Loucy (cell line): ENCODE data around the gene HEATR1.
A peak's percentile ranks its signal among the peaks of the same experiment; 100 is the strongest.

Experiments
- H2AFZ ChIP-seq: fragments of 200-600 bp; sonication (generic); 2 replicates; pipeline ENCODE4 v1.6.0; 2016; ENCODE audit warnings: antibody characterized with exemption, mild to moderate bottlenecking, low read length, moderate library complexity
- H3F3A ChIP-seq: fragments of 200-600 bp; 2 replicates; pipeline ENCODE4 v1.6.0; 2016; ENCODE audit warnings: antibody characterized with exemption, low read depth, mild to moderate bottlenecking
- H3K27me3 ChIP-seq: fragments of 200-600 bp; sonication (generic); 2 replicates; pipeline ENCODE4 v1.6.1; 2014; ENCODE audit warnings: low read length, mild to moderate bottlenecking; ENCODE audit not compliant: insufficient read depth, poor library complexity, severe bottlenecking
- H3K36me3 ChIP-seq: fragments of 200-600 bp; sonication (generic); 2 replicates; pipeline ENCODE4 v1.6.1; 2016; ENCODE audit warnings: low read length; ENCODE audit not compliant: insufficient read depth
- H3K4me1 ChIP-seq: fragments of 200-600 bp; sonication (generic); 2 replicates; pipeline ENCODE4 v1.5.1; 2014; ENCODE audit warnings: low read length, mild to moderate bottlenecking; ENCODE audit not compliant: insufficient read depth, poor library complexity, severe bottlenecking
- H3K4me2 ChIP-seq: fragments of 200-600 bp; sonication (generic); 2 replicates; pipeline ENCODE4 v1.6.0; 2014; ENCODE audit warnings: antibody characterized with exemption, low read length, low read depth, mild to moderate bottlenecking; ENCODE audit not compliant: poor library complexity, severe bottlenecking
- H3K4me3 ChIP-seq: fragments of 200-600 bp; sonication (generic); 2 replicates; pipeline ENCODE4 v1.5.1; 2014; ENCODE audit warnings: low read length, mild to moderate bottlenecking, mixed read lengths; ENCODE audit not compliant: poor library complexity, severe bottlenecking
- H3K79me2 ChIP-seq: fragments of 200-600 bp; sonication (generic); 2 replicates; pipeline ENCODE4 v1.6.1; 2014; ENCODE audit warnings: low read length; ENCODE audit not compliant: insufficient read depth
- H3K9ac ChIP-seq: fragments of 200-600 bp; sonication (generic); 2 replicates; pipeline ENCODE4 v1.6.0; 2014; ENCODE audit warnings: mild to moderate bottlenecking, low read depth, low read length, moderate library complexity; ENCODE audit not compliant: poor library complexity, severe bottlenecking
- H3K9me2 ChIP-seq: fragments of 200-600 bp; sonication (generic); replicated peaks from 2 replicates; pipeline ENCODE4 v1.6.1; 2016; ENCODE audit warnings: low read depth, low read length, mixed read lengths
- H3K9me3 ChIP-seq: fragments of 200-600 bp; sonication (generic); 2 replicates; pipeline ENCODE4 v1.6.1; 2014; ENCODE audit warnings: mild to moderate bottlenecking, antibody characterized with exemption, low read length, low read depth; ENCODE audit not compliant: insufficient read depth
- H4K20me1 ChIP-seq: fragments of 200-600 bp; sonication (generic); 2 replicates; pipeline ENCODE4 v1.6.0; 2014; ENCODE audit warnings: antibody characterized with exemption, low read length, mild to moderate bottlenecking; ENCODE audit not compliant: insufficient read depth, poor library complexity, severe bottlenecking
- EZH2phosphoT487 ChIP-seq: fragments of 200-600 bp; IDR thresholded peaks from 2 replicates; pipeline ENCODE4 v1.6.1; 2018; ENCODE audit warnings: antibody characterized with exemption, mild to moderate bottlenecking, moderate library complexity, borderline replicate concordance
- TF ChIP-seq, protein P1 (sequence below): fragments of 200-600 bp; sonication (generic); conservative IDR thresholded peaks from 2 replicates; pipeline ENCODE4 v1.5.1; 2014; ENCODE audit warnings: mild to moderate bottlenecking, antibody characterized with exemption, low read length

HEATR1 gene

DNA sequence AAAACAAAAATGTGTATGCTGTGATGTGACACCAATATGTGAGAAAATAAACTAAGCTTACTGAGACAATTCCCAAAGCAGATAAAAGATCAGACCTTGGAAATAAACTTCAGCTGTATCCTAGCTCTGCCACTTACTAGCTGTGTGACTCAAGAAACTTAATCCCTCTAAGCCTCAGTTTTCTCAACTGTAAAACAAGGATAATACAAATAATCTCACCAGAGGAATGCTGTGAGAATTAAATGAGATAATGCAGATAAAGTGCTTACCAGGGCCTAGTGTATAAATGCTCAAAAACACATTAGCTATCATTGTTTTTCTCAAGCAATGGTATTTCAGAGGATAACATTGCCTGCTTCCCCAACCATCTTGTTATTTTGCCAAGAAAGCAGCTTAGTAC is 2.1 kb downstream of the HEATR1 start:
- peaks cover 11% of the 10 kb centered on the region for H3K4me1 ChIP-seq
- peaks cover 9% of the 10 kb centered on the region for H4K20me1 ChIP-seq
- H3K79me2 ChIP-seq = peaks cover 44% of the 10 kb centered on the region
- H3K4me2 ChIP-seq = peak overlapping the region; percentile 96
- H3K9me2 ChIP-seq = no peaks in the 10 kb centered on the region
- H3K4me3 ChIP-seq = peak overlapping the region; percentile 97
- peaks cover 12% of the 10 kb centered on the region; the same call in 1 of the 2 replicates for H3K36me3 ChIP-seq
- no peaks in the 10 kb centered on the region for H3K9me3 ChIP-seq
- no peaks in the 10 kb centered on the region for H3F3A ChIP-seq
- TF ChIP-seq, protein P1, sequence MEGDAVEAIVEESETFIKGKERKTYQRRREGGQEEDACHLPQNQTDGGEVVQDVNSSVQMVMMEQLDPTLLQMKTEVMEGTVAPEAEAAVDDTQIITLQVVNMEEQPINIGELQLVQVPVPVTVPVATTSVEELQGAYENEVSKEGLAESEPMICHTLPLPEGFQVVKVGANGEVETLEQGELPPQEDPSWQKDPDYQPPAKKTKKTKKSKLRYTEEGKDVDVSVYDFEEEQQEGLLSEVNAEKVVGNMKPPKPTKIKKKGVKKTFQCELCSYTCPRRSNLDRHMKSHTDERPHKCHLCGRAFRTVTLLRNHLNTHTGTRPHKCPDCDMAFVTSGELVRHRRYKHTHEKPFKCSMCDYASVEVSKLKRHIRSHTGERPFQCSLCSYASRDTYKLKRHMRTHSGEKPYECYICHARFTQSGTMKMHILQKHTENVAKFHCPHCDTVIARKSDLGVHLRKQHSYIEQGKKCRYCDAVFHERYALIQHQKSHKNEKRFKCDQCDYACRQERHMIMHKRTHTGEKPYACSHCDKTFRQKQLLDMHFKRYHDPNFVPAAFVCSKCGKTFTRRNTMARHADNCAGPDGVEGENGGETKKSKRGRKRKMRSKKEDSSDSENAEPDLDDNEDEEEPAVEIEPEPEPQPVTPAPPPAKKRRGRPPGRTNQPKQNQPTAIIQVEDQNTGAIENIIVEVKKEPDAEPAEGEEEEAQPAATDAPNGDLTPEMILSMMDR = no peak
- no peak for TF ChIP-seq EZH2phosphoT487
- no peaks in the 10 kb centered on the region for H3K27me3 ChIP-seq
- H3K9ac ChIP-seq = no peak overlapping the region
- H2AFZ ChIP-seq = no peak overlapping the region

DNA sequence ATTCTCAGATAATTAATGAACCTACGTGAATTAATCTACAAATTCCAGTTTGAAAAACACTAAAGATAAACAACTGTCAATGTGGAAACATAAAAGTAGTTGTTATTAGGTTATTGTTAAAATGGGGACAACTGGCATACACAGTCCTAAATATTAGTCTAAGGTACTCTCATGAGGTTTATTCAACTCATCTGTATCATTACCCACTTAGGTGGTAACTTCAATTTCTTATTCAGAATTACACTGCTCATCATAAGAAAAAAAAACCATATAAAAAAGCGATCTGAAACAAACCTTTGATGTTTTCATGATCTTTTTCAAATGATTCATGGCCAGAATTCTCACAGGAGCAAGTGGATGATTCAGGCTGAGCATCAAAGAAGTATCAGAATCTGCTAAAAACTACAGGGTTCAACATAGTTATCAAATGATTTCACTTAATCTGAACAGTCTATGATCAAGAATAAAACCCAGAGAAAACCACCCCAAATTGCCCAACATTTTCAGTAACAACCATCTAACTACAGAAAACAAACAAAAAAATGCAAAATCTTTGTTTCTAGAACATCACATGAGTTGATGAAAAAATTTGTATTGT is 13.7 kb downstream of the HEATR1 start:
- Histone ChIP-seq H3K9me3 (no peaks in the 10 kb centered on the region), H3K9me2 (no peaks in the 10 kb centered on the region), H2AFZ (no peak overlapping the region), H3K36me3 (peaks cover 71% of the 10 kb centered on the region), H3K4me3 (no peak overlapping the region), H3K79me2 (no peaks in the 10 kb centered on the region), H3K27me3 (no peaks in the 10 kb centered on the region), H3F3A (no peaks in the 10 kb centered on the region), H3K4me2 (no peak overlapping the region), H3K4me1 (no peaks in the 10 kb centered on the region), H4K20me1 (no peaks in the 10 kb centered on the region), H3K9ac (no peak overlapping the region)
- TF ChIP-seq, protein P1 = no peak
- TF ChIP-seq EZH2phosphoT487 = no peak

DNA sequence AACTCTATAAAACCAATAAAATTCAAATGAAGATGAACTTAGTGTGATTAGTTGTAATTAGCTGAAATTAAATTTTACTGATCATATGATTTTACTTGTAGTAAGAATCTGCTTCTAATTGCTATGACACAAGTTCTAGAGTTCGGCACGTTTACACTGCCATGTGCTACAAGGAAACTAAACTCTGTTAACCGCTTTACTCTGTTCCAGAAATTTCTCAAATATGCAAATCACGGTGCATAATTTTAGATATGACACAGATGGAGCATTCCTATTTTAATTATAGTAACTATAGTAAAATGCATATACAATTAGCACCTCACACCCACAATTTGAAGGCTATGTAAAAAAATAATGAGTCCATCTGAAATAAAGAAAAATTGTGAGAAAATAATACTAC is 14.8 kb downstream of the HEATR1 start:
- Histone ChIP-seq H3K4me2 (no peak overlapping the region), H2AFZ (no peak overlapping the region), H3K4me1 (no peaks in the 10 kb centered on the region), H3K36me3 (peaks cover 81% of the 10 kb centered on the region), H3K9me3 (no peaks in the 10 kb centered on the region), H3K79me2 (no peaks in the 10 kb centered on the region), H3K4me3 (no peak overlapping the region), H3K27me3 (no peaks in the 10 kb centered on the region), H3K9ac (no peak overlapping the region), H3F3A (no peaks in the 10 kb centered on the region), H3K9me2 (no peaks in the 10 kb centered on the region), H4K20me1 (no peaks in the 10 kb centered on the region)
- TF ChIP-seq EZH2phosphoT487 = no peak
- TF ChIP-seq, protein P1 = no peak
